Activated T-cell treated with anti-CD3 and anti-CD28 coated beads, Interleukin-2, amount 50 U/mL, for 1 hour (primary cell): ENCODE results near the gene SMAD7.

Experiments used
- DNase-seq: peaks from one replicate; pipeline ENCODE4 v3.0.0-alpha.2; 2020

Gene SMAD7

DNA sequence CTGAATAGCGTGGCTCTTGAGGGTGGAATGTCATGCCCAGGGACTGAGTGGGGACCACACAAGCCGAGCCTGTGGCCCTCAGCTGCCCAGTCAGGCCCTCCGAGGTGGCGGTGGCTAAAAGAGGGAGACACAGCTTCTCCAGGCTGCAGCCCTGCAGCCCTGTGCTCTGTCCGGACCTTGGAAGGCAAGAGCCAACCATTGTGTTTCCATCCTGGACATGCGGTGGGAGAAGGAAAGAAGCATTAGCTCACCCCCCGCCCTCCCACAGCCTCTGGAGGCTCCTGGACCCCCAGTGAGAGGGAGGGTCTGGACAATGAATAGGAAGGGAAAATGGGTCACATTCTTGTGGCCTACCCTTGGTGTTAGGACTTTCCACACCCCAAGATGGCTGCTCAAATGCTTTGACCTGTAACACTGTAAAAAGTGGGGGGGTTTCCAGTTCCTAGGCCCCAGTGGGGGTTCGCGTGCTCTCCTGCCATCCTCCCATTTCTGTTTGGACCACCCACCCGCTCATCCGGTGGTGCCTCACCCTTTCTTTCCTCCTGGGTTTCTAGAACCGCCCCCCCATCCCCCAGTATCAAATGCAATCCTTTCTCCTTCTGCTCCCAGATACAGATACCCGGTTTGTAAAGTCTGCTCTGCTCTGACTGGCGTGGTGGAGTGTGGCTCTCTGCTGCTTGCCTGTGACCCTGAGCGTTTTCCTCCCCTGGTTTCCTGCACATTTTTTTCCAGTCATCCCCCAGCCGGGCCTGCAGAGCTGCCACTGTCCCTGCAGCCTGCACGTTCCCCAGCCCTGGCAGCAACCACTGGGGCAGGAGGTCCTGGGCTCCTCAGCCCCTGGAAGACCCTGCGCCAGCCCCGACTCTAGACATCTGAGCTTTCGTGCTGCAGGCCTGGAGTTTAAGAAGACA is 36.3 kb upstream of the SMAD7 start:
- no peak for DNase-seq

DNA sequence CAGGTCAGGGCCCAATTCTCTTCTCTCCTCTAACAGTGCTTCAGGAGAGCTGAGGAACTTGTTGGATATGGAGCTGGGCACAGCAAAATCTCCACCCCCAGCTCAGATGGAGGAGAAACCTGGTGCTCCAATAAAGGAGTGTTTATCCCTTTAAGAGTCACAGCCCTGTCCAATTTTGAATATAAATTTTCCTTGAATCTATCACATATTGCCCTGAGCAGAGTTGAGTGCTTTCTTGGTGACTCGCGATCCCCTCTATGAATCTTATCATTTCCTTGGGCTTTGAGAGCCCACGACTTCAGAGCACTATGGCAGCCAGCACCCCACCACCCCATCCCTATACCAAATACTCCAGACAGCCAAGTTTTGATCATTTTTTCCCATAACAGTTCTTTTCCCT is 34.4 kb upstream of the SMAD7 start:
- no peak for DNase-seq

DNA sequence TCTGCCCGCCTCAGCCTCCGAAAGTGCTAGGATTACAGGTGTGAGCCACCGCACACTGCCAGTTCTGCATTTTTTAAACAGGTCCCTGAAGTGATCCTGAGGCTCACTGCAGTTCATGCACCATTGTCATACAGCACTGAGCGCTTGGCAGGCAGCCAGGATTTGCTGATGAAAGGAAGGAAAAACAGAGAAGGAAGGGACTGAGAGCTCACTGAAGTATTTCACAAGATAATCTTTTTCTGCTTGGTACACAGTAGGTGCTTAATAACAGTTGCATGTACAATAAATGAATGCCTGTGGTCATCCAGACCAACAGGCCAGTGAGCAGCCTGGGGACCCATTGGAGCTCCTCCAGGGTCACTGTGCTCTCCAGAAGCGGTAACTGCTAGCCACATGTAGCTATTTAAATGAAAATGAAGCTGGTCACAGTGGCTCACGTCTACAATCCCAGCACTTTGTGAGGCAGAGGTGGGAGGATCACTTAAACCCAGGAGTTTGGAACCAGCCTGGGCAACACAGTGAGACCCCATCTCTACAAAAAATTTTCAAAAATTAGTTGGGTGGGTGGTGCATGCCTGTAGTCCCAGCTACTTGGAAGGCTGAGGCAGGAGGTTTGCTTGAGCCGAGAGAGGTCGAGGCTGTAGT is 33.1 kb upstream of the SMAD7 start:
- DNase-seq: no peak

DNA sequence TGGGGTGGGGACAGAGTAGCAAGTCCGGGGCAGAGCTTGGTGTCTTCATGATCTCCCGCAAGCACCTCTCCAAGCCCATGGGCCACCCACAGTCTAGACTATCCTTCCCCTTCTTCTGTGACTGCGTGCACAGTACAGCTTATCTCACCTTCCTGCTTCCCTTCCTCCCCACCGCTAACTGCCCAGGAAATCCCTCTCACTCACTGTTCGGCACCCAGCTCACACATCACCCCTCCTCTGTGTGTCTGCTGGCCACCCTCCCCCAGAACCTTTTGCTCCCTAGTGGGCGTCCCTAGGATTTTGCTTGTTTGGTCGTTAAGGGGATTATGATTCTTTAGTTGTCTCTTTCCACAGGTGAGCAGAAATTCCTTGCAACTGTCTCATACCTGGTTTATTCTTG is 31.5 kb upstream of the SMAD7 start:
- no peak for DNase-seq

DNA sequence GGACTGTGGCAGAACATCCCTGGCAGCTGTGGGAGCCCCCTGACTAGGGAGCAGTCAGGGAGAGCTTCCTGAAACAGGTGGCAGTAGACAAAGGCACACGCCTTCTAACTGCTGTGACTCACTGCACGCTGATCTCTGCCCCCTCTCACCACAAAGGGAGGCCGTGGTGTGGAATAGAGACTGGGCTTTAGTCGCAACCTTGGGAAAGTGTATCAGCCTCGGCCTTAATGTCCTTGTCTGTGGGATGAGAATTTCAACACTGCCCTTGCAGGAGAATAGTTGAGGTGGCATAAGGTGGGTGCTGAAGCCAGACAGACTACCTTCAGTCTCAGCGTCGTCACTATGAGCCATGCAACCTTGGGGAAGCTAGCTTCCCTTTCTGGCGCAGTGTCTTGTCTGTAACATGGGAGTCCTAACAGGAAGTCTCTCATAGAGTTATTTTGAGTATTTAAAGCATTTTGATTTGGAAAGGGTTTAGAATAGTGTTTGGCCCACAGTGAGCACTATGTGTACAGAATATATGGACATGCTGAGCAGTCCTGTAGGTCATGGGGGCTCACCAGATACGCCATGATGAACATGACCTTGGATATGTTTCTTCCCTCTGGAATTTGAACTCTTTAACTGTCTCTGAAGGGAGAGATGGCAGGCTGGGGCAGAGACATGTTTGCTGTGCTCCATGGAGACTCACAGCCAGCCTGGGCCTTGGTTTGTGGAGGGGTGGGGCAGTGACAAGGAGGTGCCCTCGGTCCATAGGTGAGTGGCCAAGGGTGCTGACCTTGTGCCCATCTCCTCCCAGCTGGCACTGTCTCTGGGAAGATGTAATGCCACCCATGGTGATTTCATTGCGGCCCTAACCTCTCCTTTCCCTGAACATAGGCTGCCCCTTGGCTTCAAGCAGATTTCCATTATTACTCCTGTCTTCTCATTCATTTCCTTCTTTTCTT is 29.5 kb upstream of the SMAD7 start:
- DNase-seq: no peak

DNA sequence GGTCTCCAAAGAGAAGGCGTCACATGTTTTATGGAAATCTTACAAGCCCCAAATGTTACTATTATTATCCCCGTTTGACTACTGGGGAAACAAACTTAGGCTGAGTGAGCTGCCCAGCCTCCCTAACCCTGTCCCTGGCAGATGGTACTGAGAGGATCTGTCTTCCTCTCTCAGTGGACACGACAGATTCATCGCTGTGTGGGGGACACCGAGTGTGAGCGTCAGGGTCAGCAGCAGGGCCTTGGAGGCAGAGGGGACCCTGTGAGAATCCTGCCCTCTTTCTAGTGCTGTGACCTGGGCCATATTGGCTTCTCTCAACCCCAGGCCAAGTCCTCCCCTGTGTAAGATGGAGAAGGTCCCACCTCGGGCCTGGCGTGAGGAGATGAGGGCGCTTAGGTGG is 27.1 kb upstream of the SMAD7 start:
- no peak for DNase-seq

DNA sequence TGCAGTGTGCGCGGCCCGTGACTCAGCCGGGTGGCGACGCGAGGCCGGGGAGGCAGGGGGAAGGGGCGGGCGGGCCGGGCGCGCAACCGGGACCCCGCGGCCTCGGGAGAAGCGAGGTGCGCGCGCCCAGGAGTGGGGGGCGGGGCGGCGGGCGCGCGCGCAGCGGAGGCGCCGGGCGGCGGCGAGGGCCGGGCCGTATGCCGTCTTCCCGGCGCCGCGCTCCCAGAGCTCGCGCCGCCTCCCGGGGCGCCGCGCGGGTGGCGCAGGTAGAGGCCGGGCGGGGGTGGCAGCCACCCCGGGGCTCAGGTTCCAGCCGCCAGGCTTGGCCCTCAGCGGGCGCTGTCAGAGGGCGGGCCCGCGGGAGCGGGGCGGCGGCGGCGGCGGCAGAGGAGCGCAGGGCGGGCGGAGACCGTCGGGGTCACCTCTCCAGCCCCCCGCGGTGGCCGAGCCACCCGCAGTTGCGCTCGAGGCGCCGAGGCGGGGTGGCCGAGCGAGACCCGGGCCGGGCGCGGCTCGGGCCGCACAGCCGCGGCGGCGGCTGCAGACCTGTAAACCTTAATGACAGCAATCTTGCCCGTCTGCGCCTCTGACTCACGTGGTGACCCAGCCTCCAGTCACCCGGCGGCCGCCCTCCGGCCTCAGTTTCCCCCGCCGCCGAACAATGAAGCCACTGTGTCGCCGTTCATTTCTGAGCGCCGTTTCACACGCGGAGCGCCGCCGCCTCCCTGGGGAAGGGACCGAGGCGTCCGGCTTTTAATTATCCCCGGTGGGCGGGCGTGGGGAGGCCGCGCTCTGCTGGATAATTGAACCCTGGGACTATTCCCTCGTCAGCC is 25.3 kb upstream of the SMAD7 start:
- peak; percentile 72 for DNase-seq

DNA sequence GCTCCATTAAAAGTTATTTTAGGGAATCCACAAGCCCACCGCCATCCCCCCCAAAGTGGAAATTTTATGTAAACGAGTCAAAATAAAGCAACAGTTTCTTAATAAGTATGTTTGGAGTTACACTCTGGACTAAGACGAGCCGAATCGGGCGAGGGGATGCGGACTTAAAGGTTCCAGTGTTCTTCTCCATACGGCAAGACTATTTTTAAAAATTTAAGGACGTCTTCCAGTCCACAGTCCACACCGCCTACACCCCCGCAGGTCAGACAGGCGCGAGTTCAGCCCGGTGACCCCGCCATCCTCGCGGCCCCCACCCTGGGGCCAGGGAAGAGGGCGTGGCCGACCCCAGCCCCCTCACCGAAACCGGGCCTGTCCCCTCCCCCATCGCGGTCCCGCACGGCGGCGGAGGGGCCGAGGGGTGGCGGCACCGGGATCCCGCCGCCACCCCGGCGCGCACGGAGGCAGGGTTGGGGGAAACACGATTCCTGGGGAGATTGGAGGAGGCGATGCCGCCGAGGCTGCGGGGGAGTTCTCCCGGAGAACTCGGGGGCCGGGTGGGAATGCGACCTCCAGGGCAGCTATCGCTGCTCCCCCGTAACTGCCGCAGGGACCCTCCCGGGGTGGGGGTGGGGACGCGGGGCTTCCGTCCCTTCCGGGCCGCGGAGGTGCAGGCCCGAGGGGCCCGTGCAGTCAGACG is 24.5 kb upstream of the SMAD7 start:
- DNase-seq: no peak

DNA sequence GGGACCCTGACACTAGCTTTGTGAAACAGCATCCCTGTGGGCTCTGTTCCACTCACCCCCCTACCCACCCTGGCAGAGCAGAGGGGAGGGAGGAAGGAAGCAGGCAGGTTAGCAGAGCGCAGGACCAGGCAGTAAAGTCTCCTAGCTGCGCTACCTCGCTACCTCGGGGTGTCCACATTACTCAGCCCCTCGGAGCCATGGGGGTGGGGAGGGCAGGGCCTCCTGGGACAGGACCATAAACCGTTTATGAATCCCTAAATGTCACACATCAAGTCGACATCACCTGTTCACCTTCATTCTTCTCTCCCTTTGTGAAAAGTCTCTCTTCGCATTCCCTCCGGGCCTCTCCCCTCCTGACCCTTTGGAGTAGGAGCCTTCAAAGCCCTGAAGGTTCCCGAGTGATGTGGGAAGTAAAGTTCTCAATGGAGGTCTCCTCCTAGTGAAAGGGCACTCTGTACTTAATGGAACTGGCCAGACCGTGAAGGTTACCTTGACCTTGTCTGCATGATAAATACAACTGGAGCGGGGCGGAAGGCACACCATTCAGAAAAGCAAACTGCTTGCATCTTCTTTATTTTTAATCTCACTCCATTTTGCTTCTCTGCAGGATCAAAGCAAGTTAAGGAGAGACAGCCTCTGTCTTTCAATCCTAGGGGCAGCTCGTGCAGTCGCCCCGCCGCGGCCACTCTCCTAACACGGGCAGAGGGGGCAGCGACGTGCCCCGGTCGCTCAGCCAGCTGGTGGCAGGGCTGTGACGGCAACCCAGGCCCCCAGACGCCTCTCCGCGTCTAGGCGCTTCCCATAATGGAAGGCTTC is 23.7 kb upstream of the SMAD7 start:
- DNase-seq: no peak

DNA sequence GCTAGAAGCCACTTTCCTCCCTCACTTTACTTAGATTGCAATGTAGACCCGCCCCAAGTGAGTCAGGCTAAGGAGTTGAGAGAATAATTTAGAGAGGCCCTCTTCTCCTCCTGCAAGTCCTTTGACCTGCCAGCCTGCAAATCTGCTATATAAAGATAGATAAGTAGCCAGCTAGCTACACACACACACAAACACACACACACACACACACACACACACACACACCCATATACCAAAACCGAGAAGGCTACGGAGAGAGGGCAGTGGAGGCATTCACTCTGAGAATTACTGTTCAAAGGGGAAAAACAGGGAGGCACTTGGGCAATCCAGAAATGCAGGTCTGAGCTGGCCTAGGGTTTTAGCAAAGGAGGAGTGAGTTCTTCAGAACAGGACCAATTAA is 23.0 kb upstream of the SMAD7 start:
- DNase-seq: no peak

DNA sequence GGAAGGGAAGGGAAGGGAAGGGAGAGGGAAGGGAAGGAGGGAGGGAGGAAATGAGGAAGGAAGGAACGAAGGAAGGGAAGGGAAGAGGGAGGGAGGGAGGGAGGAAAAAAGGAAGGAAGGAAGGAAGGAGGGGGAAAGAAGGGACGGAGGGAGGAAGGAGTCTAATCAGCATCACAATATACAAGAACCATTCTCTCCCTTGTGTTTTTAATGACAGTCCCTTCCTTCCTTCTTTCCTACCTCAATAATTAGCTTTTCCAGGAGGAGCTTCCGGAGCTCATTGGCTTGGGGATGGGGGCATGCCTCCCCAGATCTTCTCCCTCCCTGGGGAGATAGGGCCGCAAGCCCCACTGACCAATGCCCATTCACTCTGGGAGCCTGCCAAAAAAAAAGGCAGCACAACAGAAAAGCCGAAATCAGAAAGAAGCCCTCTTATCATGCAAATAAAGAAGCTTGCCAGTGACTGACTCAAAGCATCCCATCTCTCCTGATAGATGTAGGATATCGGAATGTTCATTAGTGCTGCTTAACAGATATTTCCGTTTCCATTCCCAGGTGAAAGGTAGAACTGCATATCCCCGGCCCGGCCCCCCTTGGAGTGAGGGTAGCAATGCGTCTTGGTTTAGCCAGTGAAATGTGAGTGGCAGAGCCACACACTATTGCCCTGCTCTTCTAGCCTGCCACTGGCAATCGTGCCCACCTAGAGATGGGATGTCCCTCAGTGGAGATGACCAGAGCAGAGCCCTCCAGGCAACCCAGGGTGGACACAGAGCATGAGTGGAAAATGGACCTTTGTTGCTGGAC is 17.8 kb upstream of the SMAD7 start:
- no peak for DNase-seq

DNA sequence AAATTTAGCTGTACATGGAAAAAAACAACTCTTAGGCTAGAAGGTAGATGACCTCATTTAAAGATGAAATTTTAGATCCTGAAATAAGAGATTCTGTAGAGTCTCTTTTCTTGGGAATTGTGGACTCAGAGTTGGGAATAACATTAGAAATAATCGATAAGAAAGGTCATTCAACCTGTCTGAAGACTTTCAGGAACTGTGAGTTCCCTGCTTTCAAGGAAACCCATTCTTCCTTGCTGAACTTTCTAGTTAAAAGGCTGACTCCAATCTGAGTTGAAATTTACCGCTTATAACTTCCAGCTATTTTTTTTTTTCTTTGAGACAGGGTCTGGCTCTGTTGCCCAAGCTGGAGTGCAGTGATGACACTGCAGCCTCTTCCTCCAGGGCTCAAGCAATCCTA is 16.8 kb upstream of the SMAD7 start:
- DNase-seq: no peak

DNA sequence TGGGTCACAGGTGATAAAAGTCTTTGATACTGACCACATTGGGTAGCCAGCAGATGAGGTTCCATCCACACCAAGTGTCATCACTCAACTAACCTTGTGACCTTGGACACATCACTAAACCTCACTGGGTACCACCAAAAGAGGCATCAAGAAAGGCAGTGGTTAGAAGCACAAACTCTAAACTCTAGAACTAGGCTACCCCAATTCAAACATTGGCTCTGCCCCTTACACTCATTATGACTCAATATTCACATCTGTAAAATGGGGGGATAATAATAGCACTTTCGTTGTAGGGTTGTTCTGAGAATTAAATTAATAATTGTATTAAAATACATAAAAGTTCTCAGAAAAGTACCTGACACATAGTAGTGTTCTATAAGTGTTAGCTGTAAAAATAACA is 15.8 kb upstream of the SMAD7 start:
- DNase-seq: no peak

DNA sequence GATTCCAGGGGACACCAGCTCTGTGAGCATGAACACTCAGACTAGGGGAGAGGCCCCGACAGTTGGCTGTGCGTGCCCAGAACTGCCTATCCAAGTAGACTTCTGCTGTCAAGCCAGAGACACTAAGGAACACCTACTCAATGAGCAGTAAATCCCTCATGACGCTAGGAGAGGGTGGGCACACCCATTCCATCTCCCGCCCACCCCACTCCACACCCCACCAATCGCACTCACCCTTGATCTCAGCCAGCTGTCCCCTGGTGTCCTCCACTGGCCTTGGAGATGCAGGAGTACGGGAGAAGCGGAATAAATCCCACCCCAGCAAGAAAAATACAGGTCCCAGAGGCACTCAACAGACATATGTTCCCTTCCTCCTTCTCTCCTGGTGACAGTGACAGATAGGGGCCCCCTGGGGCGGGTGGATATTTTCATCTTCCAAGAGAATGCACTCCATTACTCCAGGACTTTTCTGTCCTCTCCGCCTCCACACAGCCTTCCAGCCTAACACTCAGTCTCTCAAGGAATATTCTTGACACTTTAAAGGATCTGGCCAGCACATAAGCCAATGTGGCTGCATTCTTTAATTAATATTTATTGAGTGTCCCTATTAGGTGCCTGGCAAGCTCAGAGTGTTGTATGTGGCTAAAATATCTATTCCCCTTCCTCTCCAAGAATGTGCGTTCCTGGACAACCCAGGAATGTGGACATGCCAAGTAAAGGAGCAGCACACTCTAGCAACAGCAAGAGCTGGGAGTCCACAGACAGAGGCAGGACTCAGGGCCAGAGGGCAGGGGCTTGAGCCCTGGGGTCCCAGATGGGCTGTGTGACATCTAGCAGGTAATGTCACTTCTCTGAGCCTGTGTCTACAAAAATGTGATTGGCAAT is 13.1 kb upstream of the SMAD7 start:
- no peak for DNase-seq

DNA sequence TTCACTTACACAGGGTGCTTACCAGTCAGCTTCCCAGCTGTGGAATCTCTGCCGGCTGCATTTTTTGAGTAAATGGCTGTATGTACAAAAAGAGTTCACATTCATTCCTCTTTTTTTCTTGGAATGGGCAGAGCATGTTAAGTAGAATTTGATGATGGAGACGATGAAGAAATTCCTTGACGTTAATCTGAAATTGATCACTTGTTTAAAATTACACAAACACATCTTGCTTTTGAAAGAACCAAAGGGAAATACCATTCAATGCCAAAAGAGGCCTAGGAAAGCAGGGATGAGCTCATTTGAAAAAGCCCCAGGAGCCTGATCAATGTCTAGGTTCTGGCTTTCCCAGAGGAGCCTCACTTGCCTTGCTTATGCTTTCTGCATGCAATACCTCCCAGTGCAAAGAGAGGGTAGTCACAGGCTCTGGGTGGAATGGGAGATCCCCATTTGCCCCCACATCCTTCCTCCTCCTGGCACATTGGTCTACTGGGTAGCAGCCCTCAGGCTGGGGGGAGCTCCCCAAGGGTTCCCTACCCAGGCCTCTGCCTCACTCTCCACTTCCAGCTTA is 12.3 kb upstream of the SMAD7 start:
- DNase-seq: no peak

DNA sequence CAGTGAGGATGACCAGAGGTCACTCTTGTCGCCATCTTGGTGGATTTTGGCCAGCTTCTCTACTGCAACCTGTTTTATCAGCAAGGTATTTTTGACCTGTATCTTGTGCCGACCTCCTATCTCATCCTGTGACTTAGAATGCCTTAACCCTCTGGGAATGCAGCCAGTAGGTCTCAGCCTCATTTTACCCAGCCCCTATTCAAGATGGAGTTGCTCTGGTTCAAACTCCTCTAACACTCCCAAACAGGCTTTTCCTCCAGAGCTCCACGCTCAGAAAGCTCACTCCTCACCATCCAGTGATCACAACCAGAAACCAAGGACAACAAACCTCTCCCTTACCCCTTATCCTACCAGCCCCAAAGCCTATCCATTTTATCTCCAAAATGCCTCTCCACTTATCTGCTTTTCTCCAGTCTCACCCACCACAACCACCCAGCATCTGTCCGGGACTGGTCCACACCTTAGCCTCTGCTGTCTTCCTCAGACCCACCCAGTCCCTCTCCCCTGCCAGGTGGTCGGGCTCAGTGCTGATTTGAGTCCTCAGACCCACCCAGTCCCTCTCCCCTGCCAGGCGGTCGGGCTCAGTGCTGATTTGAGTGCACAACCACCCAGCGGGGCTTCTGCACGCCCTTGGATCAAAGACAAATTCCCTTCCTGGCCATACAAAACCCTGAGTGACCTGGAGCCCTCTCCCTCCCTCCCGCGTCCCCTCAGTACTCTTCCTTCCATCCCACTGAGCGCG is 11.7 kb upstream of the SMAD7 start:
- DNase-seq: no peak

DNA sequence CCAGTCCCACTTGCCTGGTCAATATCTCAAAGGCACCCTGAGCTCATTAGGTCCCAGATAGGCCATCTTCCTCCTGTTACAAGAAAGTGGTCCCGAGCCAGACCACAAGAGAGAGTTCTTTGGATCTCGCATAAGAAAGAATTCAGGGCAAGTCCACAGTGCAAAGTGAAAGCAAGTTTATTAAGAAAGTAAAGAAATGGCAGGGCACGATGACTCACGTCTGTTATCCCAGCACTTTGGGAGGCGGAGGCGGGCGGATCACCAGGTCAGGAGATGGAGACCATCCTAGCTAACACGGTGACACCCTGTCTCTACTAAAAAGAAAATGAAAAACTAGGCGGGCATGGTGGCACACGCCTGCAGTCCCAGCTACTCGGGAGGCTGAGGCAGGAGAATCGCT is 10.8 kb upstream of the SMAD7 start:
- DNase-seq: no peak
